H9 (cell line): ENCODE measurements around the gene PGM3. TPM values are rescaled to one million over a fixed set of nuclear protein-coding genes. Genes with fewer than 3 reads are reported as not detected.

Source experiments
- DNase-seq: peaks from one replicate; pipeline ENCODE4 v3.0.0-alpha.2; 2017
- H2AFZ ChIP-seq: one replicate; pipeline ENCODE4 v1.6.1; 2013; ENCODE audit warnings: mild to moderate bottlenecking, low read length, control low read depth, moderate library complexity
- H2AK5ac ChIP-seq: 2 replicates; pipeline ENCODE4 v1.6.1; 2013; ENCODE audit warnings: low read length, control low read depth, mixed read lengths; ENCODE audit not compliant: insufficient read length
- H2BK120ac ChIP-seq: one replicate; pipeline ENCODE4 v1.6.1; 2013; ENCODE audit warnings: low read depth, mild to moderate bottlenecking, low read length, control low read depth, inconsistent platforms; ENCODE audit not compliant: poor library complexity, severe bottlenecking
- H2BK12ac ChIP-seq: 2 replicates; pipeline ENCODE4 v1.6.1; 2013; ENCODE audit warnings: low read length, control low read depth, mixed read lengths, low read depth; ENCODE audit not compliant: insufficient read length
- H2BK15ac ChIP-seq: 2 replicates; pipeline ENCODE4 v1.6.1; 2013; ENCODE audit warnings: low read depth, low read length, control low read depth
- H2BK20ac ChIP-seq: one replicate; pipeline ENCODE4 v1.6.1; 2013; ENCODE audit warnings: low read depth, mild to moderate bottlenecking, low read length, control low read depth, inconsistent platforms; ENCODE audit not compliant: poor library complexity, severe bottlenecking
- H2BK5ac ChIP-seq: 2 replicates; pipeline ENCODE4 v1.6.1; 2013; ENCODE audit warnings: low read length, control low read depth, mixed read lengths; ENCODE audit not compliant: insufficient read length
- H3K14ac ChIP-seq: 2 replicates; pipeline ENCODE4 v1.6.1; 2013; ENCODE audit warnings: low read length, control low read depth; ENCODE audit not compliant: insufficient read depth
- H3K18ac ChIP-seq: 2 replicates; pipeline ENCODE4 v1.6.1; 2013; ENCODE audit warnings: low read depth, mild to moderate bottlenecking, mixed read lengths, low read length, control low read depth; ENCODE audit not compliant: insufficient read length
- H3K23ac ChIP-seq: 2 replicates; pipeline ENCODE4 v1.6.1; 2013; ENCODE audit warnings: low read length, control low read depth, mixed read lengths, low read depth; ENCODE audit not compliant: insufficient read length
- H3K23me2 ChIP-seq: 2 replicates; pipeline ENCODE4 v1.6.1; 2013; ENCODE audit warnings: low read depth, mild to moderate bottlenecking, mixed read lengths, low read length, control low read depth; ENCODE audit not compliant: insufficient read length, poor library complexity, severe bottlenecking
- H3K27ac ChIP-seq: 2 replicates; pipeline ENCODE4 v1.5.1; 2013; ENCODE audit warnings: low read length, control low read depth, mixed read lengths, low read depth; ENCODE audit not compliant: insufficient read length
- H3K27me3 ChIP-seq: 2 replicates; pipeline ENCODE4 v1.6.1; 2013; ENCODE audit warnings: low read length, control low read depth, inconsistent platforms; ENCODE audit not compliant: insufficient read depth
- H3K4ac ChIP-seq: 2 replicates; pipeline ENCODE4 v1.6.1; 2013; ENCODE audit warnings: low read depth, mild to moderate bottlenecking, control low read depth, inconsistent platforms, low read length, moderate library complexity
- H3K4me1 ChIP-seq: 2 replicates; pipeline ENCODE4 v1.6.1; 2013; ENCODE audit warnings: low read length, control low read depth, inconsistent platforms; ENCODE audit not compliant: insufficient read depth
- H3K4me2 ChIP-seq: 2 replicates; pipeline ENCODE4 v1.6.1; 2013; ENCODE audit warnings: low read length, control low read depth, mixed read lengths; ENCODE audit not compliant: insufficient read length, insufficient read depth
- H3K56ac ChIP-seq: 2 replicates; pipeline ENCODE4 v1.6.1; 2013; ENCODE audit warnings: low read depth, mild to moderate bottlenecking, mixed read lengths, low read length, control low read depth; ENCODE audit not compliant: insufficient read length
- H3K79me1 ChIP-seq: 2 replicates; pipeline ENCODE4 v1.6.1; 2013; ENCODE audit warnings: low read depth, mild to moderate bottlenecking, moderate library complexity, low read length, control low read depth, inconsistent platforms; ENCODE audit not compliant: insufficient read depth, poor library complexity, severe bottlenecking
- H3K79me2 ChIP-seq: 2 replicates; pipeline ENCODE4 v1.6.1; 2013; ENCODE audit warnings: low read length, control low read depth, inconsistent platforms; ENCODE audit not compliant: insufficient read depth
- H3K9ac ChIP-seq: 2 replicates; pipeline ENCODE4 v1.6.1; 2013; ENCODE audit warnings: low read length, control low read depth, mixed read lengths; ENCODE audit not compliant: insufficient read length; ENCODE audit errors: extremely low read depth
- H3K9me3 ChIP-seq: one replicate; pipeline ENCODE4 v1.6.1; 2013; ENCODE audit warnings: low read depth, low read length, inconsistent platforms; ENCODE audit not compliant: control insufficient read depth
- H3T11ph ChIP-seq: one replicate; pipeline ENCODE4 v1.6.1; 2013; ENCODE audit warnings: mild to moderate bottlenecking, low read length, control low read depth, inconsistent platforms
- H4K20me1 ChIP-seq: one replicate; pipeline ENCODE4 v1.6.1; 2013; ENCODE audit not compliant: control insufficient read depth, insufficient read length, insufficient read depth
- H4K5ac ChIP-seq: 2 replicates; pipeline ENCODE4 v1.6.1; 2013; ENCODE audit warnings: low read depth, mild to moderate bottlenecking, mixed read lengths, low read length, control low read depth; ENCODE audit not compliant: insufficient read length
- H4K8ac ChIP-seq: replicated peaks from 2 replicates; pipeline ENCODE4 v1.6.1; 2013; ENCODE audit warnings: low read length, control low read depth, mixed read lengths, low read depth; ENCODE audit not compliant: insufficient read length
- H4K91ac ChIP-seq: 2 replicates; pipeline ENCODE4 v1.6.1; 2013; ENCODE audit warnings: low read depth, mild to moderate bottlenecking, moderate library complexity, mixed read lengths, low read length, control low read depth; ENCODE audit not compliant: insufficient read length
- H3K27ac Mint-ChIP-seq, 3 experiments: 2 replicates in 2 of 3; 3 replicates in 1 of 3; pipeline ENCODE4 v1.8.0; 2020 to 2021; ENCODE audit warnings: mixed read lengths in 3 of 3, mild to moderate bottlenecking in 1 of 3, moderate library complexity in 1 of 3
- H3K27me3 Mint-ChIP-seq: 2 replicates; pipeline ENCODE4 v1.8.0; 2021; ENCODE audit warnings: low read depth, mild to moderate bottlenecking, moderate library complexity, mixed read lengths
- H3K36me3 Mint-ChIP-seq, 3 experiments: 2 replicates in 2 of 3; 3 replicates in 1 of 3; pipeline ENCODE4 v1.8.0; 2020 to 2021; ENCODE audit warnings: low read depth in 3 of 3, mixed read lengths in 3 of 3; ENCODE audit not compliant: insufficient read depth in 1 of 3
- H3K4me1 Mint-ChIP-seq, 2 experiments: 2 replicates each; pipeline ENCODE4 v1.8.0; 2020; ENCODE audit warnings: mixed read lengths in 2 of 2
- H3K4me3 Mint-ChIP-seq, 2 experiments: 2 replicates in 1 of 2; 3 replicates in 1 of 2; pipeline ENCODE4 v1.8.0; 2020 to 2021; ENCODE audit warnings: mild to moderate bottlenecking in 2 of 2, mixed read lengths in 2 of 2, moderate library complexity in 1 of 2
- H3K9me3 Mint-ChIP-seq, 2 experiments: 2 replicates in 1 of 2; 3 replicates in 1 of 2; pipeline ENCODE4 v1.8.0; 2020; ENCODE audit warnings: mild to moderate bottlenecking in 2 of 2, mixed read lengths in 2 of 2, moderate library complexity in 1 of 2
- WGBS: extraction: QIAGEN DNeasy Blood & Tissue Kit; methylation state at CpG from one replicate; pipeline ENCODE4 v1.1.7; 2013; ENCODE audit warnings: missing lambda C conversion rate, low lambda C conversion rate, mixed read lengths; ENCODE audit not compliant: insufficient read length; ENCODE audit errors: extremely low coverage; 5-methylcytosine and 5-hydroxymethylcytosine counted together
- total RNA-seq: library from RNA; stranded (reverse); gene quantifications from 2 replicates; pipeline ENCODE4 v1.2.1, GENCODE V29; 2021
- TF ChIP-seq, protein P1 (sequence below): fragments of 200-600 bp; sonication (generic); conservative IDR thresholded peaks from 3 replicates; pipeline ENCODE4 v1.8.0; 2021; ENCODE audit warnings: antibody characterized with exemption, mild to moderate bottlenecking

PGM3 gene
- total RNA-seq, 1 experiment from 2014 or later: 69.3 TPM

GRCh38 chr6:83138118-83138722, 54.8 kb downstream of the PGM3 start:
- H3K9me3 Mint-ChIP-seq: no peaks in the 10 kb centered on the region
- no peak overlapping the region for H4K5ac ChIP-seq
- H3K9me3 ChIP-seq: no peaks in the 10 kb centered on the region
- H3K9ac ChIP-seq: no peak overlapping the region
- H3K79me1 ChIP-seq: no peaks in the 10 kb centered on the region
- no peak overlapping the region for H3K4me2 ChIP-seq
- no peak overlapping the region for H3K18ac ChIP-seq
- no peaks in the 10 kb centered on the region for H3K27me3 ChIP-seq
- H3K4me1 Mint-ChIP-seq: no peaks in the 10 kb centered on the region
- H3K27ac ChIP-seq: no peak overlapping the region
- DNase-seq: no peak
- H3K23me2 ChIP-seq: no peaks in the 10 kb centered on the region
- WGBS: no CpG with 5 or more reads among the region's 5 CpGs
- H3K36me3 Mint-ChIP-seq: peaks cover 1 to 17% (median 15%) of the 10 kb centered on the region in 3 experiments; a peak in 5 of 7 replicates
- H3K23ac ChIP-seq: no peak overlapping the region
- H3K27me3 Mint-ChIP-seq: no peaks in the 10 kb centered on the region
- H3K27ac Mint-ChIP-seq: no peak overlapping the region
- no peak overlapping the region for H3K14ac ChIP-seq
- no peak overlapping the region for H4K91ac ChIP-seq
- H2BK12ac ChIP-seq: no peak overlapping the region
- H2AK5ac ChIP-seq: no peak overlapping the region
- no peak overlapping the region for H2BK15ac ChIP-seq
- no peaks in the 10 kb centered on the region for H3K4me1 ChIP-seq
- H3K4me3 Mint-ChIP-seq: no peak overlapping the region
- H2BK5ac ChIP-seq: no peak overlapping the region
- no peak overlapping the region for H2AFZ ChIP-seq
- H3K4ac ChIP-seq: no peak overlapping the region
- H2BK20ac ChIP-seq: no peak overlapping the region
- no peak overlapping the region for H4K8ac ChIP-seq
- H3T11ph ChIP-seq: no peak overlapping the region
- H2BK120ac ChIP-seq: no peak overlapping the region
- H3K79me2 ChIP-seq: no peaks in the 10 kb centered on the region
- H3K56ac ChIP-seq: no peak overlapping the region
- TF ChIP-seq, protein P1, sequence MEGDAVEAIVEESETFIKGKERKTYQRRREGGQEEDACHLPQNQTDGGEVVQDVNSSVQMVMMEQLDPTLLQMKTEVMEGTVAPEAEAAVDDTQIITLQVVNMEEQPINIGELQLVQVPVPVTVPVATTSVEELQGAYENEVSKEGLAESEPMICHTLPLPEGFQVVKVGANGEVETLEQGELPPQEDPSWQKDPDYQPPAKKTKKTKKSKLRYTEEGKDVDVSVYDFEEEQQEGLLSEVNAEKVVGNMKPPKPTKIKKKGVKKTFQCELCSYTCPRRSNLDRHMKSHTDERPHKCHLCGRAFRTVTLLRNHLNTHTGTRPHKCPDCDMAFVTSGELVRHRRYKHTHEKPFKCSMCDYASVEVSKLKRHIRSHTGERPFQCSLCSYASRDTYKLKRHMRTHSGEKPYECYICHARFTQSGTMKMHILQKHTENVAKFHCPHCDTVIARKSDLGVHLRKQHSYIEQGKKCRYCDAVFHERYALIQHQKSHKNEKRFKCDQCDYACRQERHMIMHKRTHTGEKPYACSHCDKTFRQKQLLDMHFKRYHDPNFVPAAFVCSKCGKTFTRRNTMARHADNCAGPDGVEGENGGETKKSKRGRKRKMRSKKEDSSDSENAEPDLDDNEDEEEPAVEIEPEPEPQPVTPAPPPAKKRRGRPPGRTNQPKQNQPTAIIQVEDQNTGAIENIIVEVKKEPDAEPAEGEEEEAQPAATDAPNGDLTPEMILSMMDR: no peak
- no peaks in the 10 kb centered on the region for H4K20me1 ChIP-seq
